CD4-positive, alpha-beta T cell treated with Interleukin-17A for 1 hour (primary cell): ENCODE results near the gene KRTAP9-3.
"Not testable (repeated sequence)": the region's sequence is repeated elsewhere in the genome, so short reads cannot be mapped to it uniquely, and the experiment has no call there.

Experiments used
- DNase-seq: peaks from one replicate; pipeline ENCODE4 v3.0.0-alpha.2; 2020

The KRTAP9-3 gene

GRCh38 chr17:41254861-41255260, 22.6 kb downstream of the KRTAP9-3 start:
- DNase-seq, result no peak

GRCh38 chr17:41255381-41256290, 23.4 kb downstream of the KRTAP9-3 start, which contains the start of gene KRTAP9-9:
TSS of gene KRTAP9-9 (plus strand) at chr17:41255384.
- DNase-seq, result not testable (repeated sequence)

GRCh38 chr17:41256291-41256685, 24.0 kb downstream of the KRTAP9-3 start:
- no peak for DNase-seq

DNA sequence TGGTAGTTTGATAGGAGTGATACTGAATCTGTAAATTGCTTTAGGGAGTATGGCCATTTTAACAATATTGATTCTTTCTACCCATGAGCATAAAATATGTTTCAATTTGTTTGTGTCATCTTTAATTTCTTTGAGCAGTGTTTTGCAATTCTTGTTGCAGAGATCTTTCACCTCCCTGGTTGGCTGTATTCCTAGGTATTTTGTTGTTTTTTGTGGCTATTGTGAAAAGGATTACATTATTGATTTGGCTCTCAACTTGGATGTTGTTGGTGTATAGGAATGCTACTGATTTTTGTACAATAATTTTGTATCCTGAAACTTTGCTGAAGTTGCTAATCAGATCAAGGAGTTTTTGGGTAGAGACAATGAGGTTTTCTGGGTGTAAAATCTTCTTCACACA, 26.2 kb downstream of the KRTAP9-3 start:
- no peak for DNase-seq

DNA sequence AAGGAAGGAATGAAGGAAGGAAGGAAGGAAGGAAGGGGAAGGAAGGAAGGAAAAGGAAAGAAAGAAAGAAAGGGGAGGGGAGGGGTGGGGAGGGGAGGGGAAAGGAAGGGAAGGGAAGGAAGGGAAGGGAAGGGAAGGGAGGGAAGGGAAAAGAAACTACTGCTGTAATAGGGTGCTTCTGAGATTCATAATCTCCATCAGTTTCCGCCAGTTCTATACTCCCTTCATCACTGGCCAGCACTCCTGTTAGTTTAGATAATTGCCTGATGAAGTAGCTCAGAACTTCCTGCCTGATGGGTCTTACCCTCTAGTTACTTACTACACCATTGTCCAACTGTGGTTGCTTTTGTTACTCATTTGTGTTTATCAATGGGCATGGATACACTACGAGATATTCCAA, 31.0 kb downstream of the KRTAP9-3 start:
- no peak for DNase-seq

DNA sequence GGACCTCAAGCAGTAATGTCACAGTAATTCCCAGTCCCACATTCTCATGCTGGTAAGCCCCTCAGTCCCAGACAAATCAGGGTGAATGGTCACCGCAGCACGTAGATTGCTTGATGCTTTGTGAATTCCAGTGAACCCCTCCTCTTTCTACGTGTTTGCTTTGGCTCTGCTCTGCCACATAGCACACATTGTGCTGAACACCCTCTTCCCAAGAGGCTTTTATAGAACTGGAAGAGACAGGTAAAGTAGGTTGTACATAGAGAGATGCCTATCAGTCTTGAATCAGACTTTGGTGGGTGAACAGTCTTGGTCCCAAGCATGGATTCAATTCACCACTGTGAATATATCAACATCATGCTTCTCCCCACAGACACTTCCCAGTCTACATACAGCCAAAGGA, 32.4 kb downstream of the KRTAP9-3 start:
- no peak for DNase-seq

- DNase-seq, result no peak
Observed at GRCh38 chr17:41265078-41265477, 32.8 kb downstream of the KRTAP9-3 start, which contains the start of gene KRTAP9-6. TSS of gene KRTAP9-6 (plus strand) at chr17:41265378. CDS start at chr17:41265378, 0 bp downstream.

DNA sequence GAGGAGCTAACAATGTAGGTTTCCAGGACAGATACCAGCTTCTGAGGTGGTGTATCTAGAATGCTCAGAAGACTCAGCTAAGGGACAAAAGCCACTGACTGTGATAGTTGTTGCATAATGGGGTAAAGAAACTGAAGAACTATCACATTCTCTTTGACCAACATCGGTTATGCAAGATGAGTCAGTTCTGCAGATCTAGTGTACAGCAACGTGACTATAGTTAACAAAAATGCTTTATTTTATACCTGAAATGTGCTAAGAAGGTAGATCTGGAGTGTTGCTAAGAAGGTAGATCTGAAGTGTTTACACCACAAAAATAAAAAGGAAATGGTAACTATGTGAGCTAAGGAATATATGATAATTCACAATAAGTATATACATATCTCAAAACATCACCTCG, 35.5 kb downstream of the KRTAP9-3 start:
- no peak for DNase-seq

- not testable (repeated sequence) for DNase-seq
Observed at GRCh38 chr17:41271323-41271722, 39.1 kb downstream of the KRTAP9-3 start.

GRCh38 chr17:41271858-41272257, 39.6 kb downstream of the KRTAP9-3 start:
- DNase-seq, result no peak

DNA sequence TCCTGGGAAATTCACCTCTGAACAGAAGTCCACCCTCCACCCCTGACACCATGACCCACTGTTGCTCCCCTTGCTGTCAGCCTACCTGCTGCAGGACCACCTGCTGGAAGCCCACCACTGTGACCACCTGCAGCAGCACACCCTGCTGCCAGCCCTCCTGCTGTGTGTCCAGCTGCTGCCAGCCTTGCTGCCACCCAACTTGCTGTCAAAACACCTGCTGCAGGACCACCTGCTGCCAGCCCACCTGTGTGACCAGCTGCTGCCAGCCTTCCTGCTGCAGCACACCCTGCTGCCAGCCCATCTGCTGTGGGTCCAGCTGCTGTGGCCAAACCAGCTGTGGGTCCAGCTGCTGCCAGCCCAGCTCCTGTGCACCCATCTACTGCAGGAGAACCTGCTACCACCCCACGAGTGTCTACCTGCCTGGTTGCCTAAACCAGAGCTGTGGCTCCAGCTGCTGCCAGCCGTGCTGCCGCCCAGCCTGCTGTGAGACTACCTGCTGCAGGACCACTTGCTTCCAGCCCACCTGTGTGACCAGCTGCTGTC, 43.5 kb downstream of the KRTAP9-3 start, which contains the start of gene KRTAP9-7:
Gene KRTAP9-7, plus strand, starts transcription at position 51 of the 543 bp plus-strand sequence. Its CDS starts 0 bp downstream, at position 51.
- DNase-seq, result not testable (repeated sequence)

- no peak for DNase-seq
Observed at GRCh38 chr17:41278176-41278955, 46.1 kb downstream of the KRTAP9-3 start.
